HT1080 (cell line): ENCODE data around the gene SLC13A3. TPM values are rescaled to one million over a fixed set of nuclear protein-coding genes. Genes with fewer than 3 reads are reported as not detected.
"Not testable (repeated sequence)": the region's sequence is repeated elsewhere in the genome, so short reads cannot be mapped to it uniquely, and the experiment has no call there.

Experiments
- DNase-seq: peaks from one replicate; pipeline ENCODE4 v3.0.0-alpha.2; 2015; ENCODE audit warnings: low read depth
- total RNA-seq: library from RNA; depleted of rRNA; stranded (reverse); fragments of >200 nt; shearing (Covaris generic); gene quantifications from 2 replicates; pipeline ENCODE4 v1.2.3, GENCODE V29; 2014

The SLC13A3 gene
- total RNA-seq, 1 experiment from 2014 or later = not detected

GRCh38 chr20:46682063-46682821, 31.0 kb upstream of the SLC13A3 start:
- no peak for DNase-seq

DNA sequence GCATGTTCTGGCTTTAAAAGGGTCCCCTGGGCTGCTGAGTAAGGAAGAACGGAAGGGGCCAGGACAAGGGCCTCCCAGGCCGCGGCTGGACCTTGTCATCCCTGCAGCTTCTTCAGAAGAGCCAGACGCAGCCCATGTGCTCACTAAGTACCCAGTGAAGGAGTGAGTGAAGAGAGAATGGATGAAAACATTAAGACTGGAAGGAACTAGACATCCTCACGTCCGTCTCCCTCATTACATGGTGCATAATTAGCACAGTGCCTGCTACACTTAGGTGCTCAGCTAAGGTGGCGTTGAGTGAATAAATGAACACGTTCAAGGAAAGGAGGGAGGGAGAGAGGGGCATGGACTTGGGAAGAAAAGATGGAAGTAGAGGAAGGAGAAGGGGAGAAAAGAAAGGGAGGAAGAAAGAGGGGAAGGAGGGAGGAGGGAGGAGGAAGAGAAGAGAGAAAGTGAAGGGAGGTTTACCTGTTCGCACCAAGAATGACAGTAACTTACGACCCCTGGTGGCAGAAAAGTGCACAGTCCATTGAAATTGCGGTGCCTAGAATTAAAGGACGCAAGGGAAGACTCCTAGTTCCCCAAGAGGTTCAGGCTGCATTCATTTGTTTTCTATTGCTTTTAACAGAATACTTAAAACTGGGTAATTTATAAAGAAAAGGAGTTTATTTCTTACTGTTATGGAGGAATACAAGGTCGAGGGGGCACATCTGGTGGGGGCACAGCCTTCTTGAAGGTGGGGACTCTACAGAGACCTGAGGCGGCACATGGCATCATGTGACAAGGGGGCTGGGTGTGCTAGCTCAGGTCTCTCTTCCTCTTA, 30.0 kb upstream of the SLC13A3 start:
- peak; percentile 17 for DNase-seq

DNA sequence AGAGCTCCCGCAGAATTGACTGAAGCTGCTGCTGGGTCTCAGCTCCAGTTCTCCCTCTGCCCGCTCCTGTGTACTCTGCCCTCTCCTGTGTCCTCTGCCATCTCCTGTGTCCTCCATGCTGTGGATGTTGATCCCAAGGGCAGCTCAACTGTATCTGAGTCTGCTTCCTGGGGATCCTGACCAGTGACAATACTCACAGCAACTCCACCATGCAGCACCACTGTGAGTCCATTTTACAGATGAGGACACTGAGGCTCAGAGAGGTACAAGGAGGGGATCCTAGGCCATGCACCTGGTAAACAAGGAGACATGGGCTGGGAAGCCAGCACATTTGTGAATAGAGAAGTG, 29.4 kb upstream of the SLC13A3 start:
- DNase-seq = no peak

DNA sequence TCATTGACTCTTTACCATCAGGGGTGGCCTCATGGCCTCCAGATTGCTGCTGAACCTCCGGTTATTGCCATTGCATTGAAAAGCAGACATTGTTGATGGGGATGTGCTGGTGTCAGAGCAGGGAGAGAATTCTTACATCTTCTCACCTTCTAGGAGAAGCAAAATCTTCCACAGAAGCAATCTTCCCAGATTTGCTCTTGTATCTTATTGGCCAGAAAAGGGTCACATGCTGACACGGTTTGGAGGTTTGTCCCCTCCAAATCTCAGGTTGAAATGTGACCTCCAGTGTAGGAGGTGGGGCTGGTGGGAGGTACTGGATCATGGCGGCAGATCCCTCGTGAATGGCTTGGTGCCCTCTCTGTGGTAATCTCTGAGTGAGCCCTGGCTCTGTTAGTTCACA, 27.3 kb upstream of the SLC13A3 start:
- no peak for DNase-seq

- no peak for DNase-seq
Measured at GRCh38 chr20:46677608-46678007, 26.3 kb upstream of the SLC13A3 start.

DNA sequence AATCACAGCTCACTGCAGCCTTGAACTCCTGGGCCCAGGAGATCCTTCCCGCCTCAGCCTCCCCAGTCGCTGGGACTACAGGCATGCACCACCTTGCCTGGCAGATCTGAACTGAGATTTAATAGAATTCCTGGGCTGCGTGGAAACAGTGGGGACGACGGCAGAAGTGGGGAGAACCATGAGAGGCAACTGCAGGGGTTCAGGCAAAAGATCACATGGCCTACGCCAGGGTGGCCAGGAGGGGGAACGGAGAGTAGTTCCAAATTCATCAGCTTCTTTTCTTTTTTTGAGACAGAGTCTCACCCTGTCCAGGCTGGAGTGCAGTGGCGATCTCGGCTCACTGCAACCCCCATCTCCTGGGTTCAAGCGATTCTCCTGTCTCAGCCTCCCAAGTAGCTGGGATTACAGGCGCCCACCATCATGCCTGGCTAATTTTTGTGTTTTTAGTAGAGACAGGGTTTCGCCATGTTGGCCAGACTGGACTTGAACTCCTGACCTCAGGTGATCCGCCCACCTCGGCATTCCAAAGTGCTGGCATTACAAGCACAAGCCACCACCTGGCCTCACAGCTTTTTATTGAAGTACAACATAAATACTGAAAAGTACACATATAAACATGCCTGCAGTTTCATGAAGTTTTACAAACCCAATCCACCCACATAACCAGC, 25.5 kb upstream of the SLC13A3 start:
- not testable (repeated sequence) for DNase-seq

- no peak for DNase-seq
Measured at GRCh38 chr20:46674253-46675083, 23.2 kb upstream of the SLC13A3 start.

GRCh38 chr20:46673394-46674252, 22.4 kb upstream of the SLC13A3 start:
- DNase-seq = no peak

DNA sequence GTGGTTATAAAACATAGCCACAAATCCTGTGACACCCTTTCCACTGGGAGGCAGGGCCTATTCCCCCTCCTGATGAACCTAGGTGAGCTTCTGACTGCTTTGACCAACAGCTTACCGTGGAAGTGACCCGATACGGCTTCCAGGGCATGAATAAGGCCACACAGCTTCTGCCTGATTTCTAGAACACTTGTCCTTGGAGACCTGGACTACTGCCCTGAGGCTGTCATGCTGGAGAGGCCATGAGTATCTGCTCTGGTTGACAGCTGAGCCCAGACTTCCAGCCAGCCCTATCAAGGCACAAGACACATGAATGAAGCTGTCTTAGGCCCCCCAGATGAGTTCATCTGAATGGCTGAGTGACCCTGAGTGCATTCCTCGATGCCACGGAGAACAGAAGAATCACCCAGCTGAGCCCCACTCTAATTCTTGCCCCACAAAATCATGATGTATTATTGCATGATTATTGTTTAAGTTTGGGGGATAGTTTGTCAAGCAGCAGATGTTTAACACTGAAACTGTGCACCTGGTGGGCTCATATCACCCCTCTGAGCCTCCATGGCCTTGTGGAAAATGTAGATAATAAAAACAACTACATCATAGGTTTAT, 21.4 kb upstream of the SLC13A3 start:
- DNase-seq = no peak

- no peak for DNase-seq
Measured at GRCh38 chr20:46671866-46672542, 20.7 kb upstream of the SLC13A3 start.

- no peak for DNase-seq
Measured at GRCh38 chr20:46670585-46671584, 19.6 kb upstream of the SLC13A3 start.

- DNase-seq = no peak
Measured at GRCh38 chr20:46670228-46670584, 18.9 kb upstream of the SLC13A3 start.

DNA sequence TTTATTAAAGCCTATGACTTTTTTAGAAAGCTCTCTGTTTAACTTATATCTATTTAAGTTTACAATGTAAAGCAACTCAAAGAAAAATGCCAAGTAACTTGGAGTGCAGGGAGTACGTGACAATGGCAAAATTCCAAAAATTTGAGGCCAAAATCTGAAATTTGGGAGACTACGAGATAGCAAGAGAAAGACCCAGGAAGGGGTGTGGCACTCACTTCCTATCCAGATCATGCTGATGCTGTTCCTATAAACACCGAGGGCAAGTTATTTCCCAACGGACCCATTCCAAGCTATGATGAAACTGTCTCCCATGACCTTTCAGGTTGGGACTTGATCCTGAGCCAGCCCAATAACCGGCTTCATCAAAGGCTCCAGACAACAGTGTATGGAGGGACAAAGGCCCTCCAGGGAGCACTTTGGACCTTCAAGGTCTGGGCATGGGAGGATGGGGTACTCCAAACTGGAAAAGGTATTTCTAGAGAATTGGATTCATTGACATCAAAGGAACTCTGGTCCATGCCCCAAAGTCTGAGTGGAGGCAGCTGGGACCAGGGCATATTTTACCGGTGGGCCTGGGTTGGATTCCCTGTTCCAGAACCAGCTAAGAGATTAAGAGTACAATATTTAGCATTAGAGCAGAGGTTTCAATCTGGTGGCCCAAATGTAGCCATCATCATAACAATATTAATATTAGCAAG, 15.7 kb upstream of the SLC13A3 start:
- DNase-seq = no peak

GRCh38 chr20:46666306-46666705, 15.0 kb upstream of the SLC13A3 start:
- no peak for DNase-seq

DNA sequence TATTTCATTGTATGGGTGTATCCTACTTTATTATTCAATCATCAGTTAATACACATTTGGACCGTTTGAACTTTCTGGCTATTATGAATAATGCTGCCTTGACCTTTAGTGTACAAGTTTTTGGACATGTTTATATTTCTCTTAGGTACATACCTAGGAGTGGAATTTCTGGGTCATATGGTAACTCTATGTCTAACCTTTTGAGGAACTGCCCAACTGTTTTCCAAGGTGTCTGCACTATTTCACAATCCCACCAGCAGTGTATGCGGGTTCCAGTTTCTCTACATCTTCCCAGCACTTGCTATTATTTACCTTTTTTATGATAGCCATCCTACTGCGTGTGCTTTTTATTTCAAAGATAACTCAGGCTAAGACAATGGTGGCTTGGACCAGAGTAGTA, 14.3 kb upstream of the SLC13A3 start:
- DNase-seq = no peak

DNA sequence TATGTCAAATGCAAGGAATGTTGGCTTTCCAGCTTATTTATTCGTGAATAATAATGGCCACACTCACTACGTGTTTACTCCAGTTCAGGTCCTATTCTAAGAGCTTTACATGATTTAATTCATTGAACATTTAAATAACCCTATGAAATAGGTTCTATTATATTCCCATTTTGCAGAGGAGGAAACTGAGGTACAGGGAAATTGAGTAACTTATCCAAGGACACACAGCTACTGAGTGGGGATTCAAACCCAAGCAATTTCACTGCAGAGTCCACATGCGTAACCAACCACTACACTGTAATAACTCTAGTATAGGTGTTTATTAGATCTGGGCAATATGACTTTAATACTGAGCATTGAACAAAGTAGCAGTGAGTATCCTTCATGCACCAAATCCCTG, 12.3 kb upstream of the SLC13A3 start:
- no peak for DNase-seq

GRCh38 chr20:46661659-46662058, 10.4 kb upstream of the SLC13A3 start:
- DNase-seq = no peak

- no peak for DNase-seq
Measured at GRCh38 chr20:46660487-46660886, 9.2 kb upstream of the SLC13A3 start.
